HG02798 (cell line): ENCODE measurements around the gene CFAP61.
A peak's percentile ranks its signal among the peaks of the same experiment; 100 is the strongest.

Experiments
- ATAC-seq: cut with Tn5 transposase; IDR thresholded peaks from one replicate; pipeline ENCODE4 v1.9.1; 2021; ENCODE audit warnings: mild to moderate bottlenecking; ENCODE audit not compliant: unreplicated experiment, poor library complexity

CFAP61 gene

GRCh38 chr20:20299904-20300303 lies 247.6 kb downstream of the CFAP61 start:
- ATAC-seq, result no peak

- ATAC-seq, result no peak
Measured at GRCh38 chr20:20303320-20303719, 251.0 kb downstream of the CFAP61 start.

DNA sequence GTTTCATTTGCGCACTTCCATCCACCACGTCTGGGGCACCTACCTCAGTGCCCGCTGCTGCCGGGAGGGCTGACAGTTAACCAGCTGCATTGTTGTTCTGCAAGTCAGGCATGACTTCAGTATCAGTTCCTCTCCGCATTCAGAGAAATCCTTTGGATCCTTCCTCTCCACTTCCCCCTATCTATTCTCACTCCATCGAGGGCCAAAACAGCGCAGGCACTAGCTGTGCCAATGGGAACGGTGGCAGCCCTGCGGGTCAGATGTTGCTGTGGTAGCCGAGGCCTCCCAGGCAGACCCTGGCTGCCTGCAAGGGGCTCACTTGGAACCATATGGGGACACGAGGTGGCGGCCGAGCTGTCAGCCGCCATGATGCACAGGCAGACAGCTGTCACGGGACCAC lies 251.4 kb downstream of the CFAP61 start:
- ATAC-seq, result no peak

DNA sequence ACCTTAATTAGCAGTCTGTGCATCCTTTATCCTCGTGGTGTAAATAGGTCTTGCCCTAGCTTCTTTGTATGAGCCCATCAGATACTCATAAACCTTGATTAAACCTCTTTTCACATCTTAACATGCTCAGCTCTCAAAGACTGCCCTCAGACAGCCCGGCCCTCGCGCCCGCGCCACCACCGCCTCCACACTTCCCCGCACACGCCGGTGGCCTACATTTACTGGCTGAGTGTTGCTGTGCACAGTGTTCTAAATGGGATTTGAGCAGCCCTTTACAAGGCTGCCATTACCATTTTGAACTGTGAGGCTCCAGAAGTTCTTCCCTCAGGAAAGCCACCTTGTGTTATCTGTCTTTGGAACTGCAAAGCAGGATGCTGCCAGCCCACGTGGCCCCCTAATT lies 252.6 kb downstream of the CFAP61 start:
- no peak for ATAC-seq

DNA sequence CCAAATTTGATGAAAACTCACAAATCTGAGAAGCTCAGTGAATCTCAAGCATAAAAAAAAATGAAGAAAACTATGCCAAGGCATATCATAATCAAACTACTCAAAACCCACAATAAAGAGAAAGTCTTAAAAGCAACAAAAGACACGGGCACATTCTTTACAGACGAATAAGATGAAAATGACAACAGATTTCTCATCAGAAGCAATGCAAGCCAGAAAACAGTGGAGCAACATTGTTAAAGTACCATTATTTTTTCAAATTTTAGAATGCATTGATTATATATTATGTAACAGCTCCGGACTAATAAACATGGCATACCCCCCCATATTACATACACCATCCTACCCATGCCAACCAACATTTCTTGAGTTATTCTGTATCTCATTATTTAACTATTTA lies 260.2 kb downstream of the CFAP61 start:
- no peak for ATAC-seq

DNA sequence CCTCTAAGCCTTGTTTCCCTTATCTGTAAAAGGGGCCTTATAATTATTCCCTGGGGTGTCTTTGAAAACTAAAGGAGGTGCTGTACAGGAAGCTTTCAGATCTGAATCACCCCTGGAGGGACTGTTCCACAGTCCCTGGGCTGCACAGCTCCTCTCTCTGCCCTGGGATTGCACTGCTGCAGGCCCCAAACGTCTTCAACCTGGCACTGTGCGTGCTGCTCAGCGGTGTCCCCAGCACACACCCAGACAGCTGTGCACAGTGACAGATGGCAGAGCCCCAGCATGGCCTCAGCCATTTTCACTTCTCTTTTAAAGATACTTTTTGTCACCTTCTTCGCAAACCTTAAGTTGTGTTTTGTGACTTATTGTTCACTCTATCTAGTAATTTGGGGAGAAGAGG lies 264.9 kb downstream of the CFAP61 start:
- peak; percentile 97 for ATAC-seq

DNA sequence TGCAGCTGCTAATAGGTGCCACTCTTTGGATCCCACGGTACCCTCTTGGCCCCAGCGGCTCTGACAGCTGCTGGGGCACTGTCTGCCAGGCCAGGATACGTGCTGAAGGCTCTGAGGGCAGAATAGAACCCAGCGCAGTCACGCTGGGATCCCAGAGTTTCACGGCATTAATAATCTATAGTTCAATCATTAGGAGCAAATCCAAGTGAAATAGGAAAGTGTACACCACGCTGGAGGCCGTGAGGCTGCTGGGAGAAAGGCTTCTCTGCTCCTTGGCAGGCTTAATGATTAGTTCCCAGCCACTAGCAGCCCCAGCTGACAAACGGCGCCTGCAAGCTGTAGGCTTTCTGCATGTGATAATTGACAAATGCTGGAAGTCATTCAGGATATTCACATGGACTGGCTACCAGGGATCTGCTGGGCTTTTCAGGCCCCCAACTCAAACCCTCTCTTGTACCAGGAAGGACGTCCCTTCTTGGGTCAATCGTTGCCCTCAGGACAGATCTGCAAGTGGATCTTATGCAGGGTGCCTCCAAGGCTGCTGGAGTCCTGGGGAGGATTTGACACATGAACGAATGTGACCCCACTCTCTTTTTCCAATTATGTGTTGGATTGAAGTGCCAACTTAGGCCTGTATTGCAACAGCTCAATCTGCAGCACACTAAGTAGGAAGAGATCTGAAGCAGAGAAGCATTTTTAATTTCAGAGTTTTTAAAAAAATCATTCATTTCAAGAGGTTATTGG lies 265.5 kb downstream of the CFAP61 start:
- ATAC-seq, result peak; percentile 21

DNA sequence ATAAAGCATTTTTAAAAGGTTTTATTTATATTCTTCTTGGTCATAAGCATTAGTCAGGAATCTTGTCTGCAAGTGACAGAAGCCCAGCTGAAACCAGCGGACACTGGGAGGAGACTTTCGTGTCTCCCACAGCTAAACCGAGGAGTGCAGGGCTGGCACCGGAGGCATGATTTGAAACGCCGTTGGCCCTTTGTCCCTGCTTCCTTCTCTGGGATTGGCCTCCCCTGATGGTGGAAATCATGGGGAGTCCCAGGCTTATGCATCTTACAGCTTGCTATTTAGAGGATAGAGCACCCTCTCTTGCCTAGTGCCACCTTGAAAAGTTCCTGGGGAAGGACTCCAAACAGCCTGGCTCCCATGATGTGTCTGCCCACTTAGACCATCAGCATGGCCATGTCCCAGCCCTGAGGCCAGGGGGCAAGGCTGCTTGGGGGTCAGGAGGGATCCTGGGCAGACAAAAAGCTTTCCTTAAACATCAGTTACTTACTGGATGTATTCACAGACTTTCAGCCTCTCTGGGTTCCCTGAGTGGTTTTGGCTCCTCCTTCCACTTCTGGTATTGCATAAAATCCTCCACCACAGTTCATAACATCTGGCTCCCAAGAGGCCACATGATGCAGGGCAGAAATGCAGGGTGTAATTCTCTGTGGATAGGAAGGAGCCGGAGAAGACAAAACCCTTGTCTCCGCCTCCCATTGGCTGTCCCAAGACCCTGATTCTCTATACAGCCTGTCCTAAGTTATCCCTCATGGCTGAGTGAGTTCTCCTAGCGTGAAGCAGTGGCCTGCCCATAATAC lies 266.2 kb downstream of the CFAP61 start:
- ATAC-seq, result no peak

DNA sequence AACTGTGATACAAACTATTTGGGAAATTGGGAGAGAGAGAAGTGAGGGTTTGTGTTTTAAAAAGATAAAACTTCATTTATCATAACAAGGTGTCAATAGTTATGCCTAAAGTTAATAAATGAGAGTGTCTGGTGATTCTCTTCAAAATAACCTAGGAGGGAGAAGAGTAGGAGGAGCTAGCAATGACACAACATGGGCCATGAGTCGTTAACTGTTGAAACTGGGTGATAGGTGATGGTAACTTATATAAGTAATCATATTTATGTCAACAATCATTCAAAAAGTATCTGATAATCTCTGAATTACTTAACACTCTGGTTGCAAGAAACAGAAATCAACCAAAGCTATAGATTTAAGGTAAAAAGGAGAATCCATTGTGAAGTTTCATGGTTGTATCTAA lies 268.8 kb downstream of the CFAP61 start:
- ATAC-seq, result no peak

GRCh38 chr20:20321917-20322316 lies 269.6 kb downstream of the CFAP61 start:
- ATAC-seq, result no peak

GRCh38 chr20:20322912-20323311 lies 270.6 kb downstream of the CFAP61 start:
- no peak for ATAC-seq

GRCh38 chr20:20327746-20328145 lies 275.4 kb downstream of the CFAP61 start:
- ATAC-seq, result no peak

- ATAC-seq, result no peak
Measured at GRCh38 chr20:20329564-20329963, 277.2 kb downstream of the CFAP61 start.

GRCh38 chr20:20331156-20331555 lies 278.8 kb downstream of the CFAP61 start:
- ATAC-seq, result no peak

- ATAC-seq, result no peak
Measured at GRCh38 chr20:20331817-20332216, 279.5 kb downstream of the CFAP61 start.

- ATAC-seq, result peak; percentile 29
Measured at GRCh38 chr20:20333866-20334265, 281.5 kb downstream of the CFAP61 start.

DNA sequence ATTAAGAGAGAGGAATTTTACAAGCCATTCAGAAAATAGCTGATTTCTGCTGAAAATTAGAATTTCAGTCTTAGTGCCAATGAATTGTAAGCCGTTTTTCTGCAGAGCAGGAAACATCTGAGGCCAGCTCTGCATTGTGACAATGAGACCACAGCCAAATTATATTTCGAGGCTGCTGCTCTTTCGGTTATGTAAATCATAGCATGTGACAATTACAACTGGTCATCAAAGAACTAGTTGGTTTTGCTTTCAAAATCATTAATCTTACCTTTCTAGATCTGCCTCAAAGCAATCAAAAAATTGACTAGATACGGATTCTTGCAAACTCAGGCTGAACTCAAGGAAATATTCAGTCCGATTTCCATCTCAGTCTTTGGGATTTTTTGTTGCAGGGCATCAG lies 282.2 kb downstream of the CFAP61 start:
- ATAC-seq, result peak; percentile 97

DNA sequence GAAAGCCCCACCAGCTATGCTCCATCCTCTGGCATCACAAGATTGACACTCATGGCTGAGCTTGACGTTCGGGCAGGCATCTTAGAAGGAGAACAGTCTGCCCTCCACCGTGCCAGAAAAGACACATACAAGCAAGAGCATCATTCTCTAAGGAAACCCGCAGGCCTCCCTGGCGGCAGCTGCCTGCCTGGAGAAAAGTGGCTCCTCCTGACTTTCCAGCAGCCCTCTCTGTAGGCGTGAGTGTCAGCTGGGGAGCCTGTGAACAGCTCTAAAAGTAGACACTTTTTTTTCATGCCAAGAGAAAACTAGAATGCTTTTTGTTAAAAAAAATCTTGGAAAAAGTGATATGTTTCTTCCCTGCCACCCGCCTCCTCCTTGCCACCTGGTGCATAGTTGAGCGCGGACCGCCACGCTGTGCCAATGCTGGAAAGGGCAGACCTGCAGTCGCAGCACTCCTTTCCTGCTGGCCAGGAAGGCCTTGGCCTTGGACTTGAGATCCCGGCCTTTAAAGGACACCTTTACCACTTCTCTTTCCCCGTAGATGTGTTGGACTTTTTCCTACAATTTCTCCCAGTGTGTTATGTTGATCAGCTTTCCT lies 285.9 kb downstream of the CFAP61 start:
- no peak for ATAC-seq

DNA sequence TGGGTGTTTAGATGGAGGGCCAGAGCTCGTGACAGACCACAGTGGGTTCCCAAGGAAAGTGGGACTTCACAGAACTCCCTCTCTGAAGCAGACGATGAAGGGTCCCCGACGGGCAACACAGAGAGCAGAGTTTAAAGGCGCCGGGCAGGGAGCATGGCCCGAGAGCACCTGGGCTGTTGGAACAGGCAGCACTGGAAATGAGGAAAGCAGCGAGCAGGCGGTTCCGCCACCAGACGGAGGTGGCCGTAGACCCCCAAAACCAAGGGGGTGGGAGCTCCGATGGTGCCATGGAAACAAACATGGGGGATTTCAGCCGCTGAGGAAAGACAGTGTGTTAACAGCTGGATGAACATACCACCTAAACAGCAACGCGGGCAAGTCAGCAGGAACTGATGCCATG lies 288.1 kb downstream of the CFAP61 start:
- ATAC-seq, result no peak

GRCh38 chr20:20341371-20341770 lies 289.0 kb downstream of the CFAP61 start:
- no peak for ATAC-seq

DNA sequence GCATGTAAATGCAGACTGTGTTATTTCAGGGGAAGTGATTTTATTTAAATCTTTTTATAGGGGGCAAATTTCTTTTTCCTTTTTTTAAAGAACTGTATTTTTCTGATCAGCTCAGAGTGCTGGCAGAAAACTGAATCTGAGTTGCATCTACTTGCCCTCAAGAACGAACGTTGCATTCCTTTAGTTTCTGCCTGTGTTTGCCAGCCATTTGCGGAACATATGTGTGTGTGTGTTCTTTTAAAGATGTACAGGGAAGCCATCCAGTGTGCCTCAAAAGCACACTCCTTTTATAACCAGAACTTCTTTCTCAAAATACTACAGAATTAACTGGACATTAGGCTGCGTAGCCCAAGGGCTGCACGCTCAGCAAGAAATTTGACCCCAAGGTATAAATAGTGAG lies 289.7 kb downstream of the CFAP61 start:
- ATAC-seq, result no peak
